D721Med (cell line): ENCODE results near the gene ISM1.

Experiments
- DNase-seq: peaks from one replicate; pipeline ENCODE4 v3.0.0; 2011; ENCODE audit warnings: low spot score; ENCODE audit not compliant: insufficient read length
- FAIRE-seq: peaks from 2 replicates; lab custom pipeline; 2011; peaks lifted over from hg19 to GRCh38; lab: Jason Lieb, UNC
- TF ChIP-seq, protein P1 (sequence below): IDR thresholded peaks from 2 replicates; pipeline ENCODE4 v1.5.1; 2012; ENCODE audit warnings: mild to moderate bottlenecking, control low read depth; ENCODE audit not compliant: insufficient read depth; ENCODE audit errors: missing control alignments

Gene ISM1

DNA sequence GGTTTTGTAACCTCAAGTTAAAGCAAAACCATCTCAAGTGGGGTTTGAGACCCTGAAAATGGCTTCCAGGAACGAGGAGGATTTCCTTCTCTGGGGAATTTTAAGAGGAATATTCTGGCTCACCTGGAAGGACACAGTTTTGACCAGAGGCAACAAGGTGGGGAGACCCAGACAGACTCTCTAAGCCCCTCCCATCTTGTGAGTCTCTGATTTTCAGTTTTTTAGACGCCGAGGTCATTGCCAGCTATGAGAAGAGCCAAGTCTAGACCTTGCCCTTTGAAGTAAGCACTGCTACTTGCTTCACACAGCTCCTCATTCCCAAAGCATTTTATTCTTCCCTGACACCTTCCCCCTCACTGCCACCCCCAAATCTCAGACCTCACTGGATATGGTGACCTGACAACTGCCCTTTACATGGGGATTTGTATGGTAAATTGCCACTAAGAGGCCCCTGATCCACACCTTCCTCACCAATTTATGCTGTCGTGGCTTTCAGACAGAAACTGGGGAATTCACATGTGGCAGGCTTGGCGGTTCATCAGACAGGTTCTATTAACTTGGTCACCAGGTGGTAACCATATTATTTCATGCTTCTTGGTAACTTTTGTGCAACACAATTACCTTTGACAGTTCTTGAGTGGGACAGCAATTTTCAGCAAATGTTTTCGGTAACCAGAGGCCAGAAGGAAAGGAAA is 116.2 kb downstream of the ISM1 start:
- FAIRE-seq, result no peak
- no peak for DNase-seq
- TF ChIP-seq, protein P1, sequence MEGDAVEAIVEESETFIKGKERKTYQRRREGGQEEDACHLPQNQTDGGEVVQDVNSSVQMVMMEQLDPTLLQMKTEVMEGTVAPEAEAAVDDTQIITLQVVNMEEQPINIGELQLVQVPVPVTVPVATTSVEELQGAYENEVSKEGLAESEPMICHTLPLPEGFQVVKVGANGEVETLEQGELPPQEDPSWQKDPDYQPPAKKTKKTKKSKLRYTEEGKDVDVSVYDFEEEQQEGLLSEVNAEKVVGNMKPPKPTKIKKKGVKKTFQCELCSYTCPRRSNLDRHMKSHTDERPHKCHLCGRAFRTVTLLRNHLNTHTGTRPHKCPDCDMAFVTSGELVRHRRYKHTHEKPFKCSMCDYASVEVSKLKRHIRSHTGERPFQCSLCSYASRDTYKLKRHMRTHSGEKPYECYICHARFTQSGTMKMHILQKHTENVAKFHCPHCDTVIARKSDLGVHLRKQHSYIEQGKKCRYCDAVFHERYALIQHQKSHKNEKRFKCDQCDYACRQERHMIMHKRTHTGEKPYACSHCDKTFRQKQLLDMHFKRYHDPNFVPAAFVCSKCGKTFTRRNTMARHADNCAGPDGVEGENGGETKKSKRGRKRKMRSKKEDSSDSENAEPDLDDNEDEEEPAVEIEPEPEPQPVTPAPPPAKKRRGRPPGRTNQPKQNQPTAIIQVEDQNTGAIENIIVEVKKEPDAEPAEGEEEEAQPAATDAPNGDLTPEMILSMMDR, result no peak

DNA sequence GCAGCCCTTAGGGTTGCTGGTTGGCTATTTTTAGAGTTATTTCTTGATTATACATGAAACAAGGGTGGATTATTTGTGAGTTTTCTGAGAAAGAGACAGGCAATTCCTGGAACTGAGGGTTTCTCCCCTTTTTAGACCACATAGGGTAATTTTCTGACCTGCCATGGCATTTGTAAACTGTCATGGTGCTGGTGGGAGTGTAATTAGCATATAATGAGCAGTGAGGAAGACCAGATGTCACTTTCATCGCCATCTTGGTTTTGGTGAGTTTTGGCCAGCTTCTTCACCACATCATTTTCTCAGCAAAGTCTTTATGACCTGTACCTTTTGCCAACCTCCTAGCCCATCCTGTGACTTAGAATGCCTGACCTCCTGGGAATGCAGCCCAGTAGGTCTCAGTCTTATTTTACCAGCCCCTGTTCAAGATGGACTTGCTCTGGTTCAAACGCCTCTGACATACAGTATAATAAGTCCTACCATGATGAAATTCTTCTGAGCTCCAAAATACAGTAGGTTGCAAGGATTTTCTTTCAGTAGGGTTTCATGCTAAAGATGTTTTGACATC is 117.1 kb downstream of the ISM1 start:
- TF ChIP-seq, protein P1, result no peak
- DNase-seq (no peak), FAIRE-seq (no peak)

DNA sequence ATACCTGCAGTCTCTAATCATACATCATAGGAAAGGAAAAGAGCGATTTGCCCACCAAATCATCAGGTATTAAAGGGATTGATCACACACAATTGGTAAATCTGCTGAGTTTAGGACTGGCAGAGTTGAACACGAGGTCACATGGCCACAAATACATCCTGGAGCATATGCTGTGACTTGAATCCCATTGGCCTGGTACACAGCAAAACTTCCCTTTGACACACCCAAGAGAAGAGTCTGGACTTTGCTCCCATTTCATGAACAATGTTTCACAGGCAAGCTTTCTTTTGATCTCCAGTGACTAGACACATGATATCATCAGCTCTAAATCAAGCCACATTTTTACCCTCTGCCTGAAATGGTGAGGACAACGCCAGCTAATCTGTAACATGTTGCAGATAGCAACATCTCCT is 117.9 kb downstream of the ISM1 start:
- DNase-seq, result no peak
- no peak for FAIRE-seq
- TF ChIP-seq, protein P1, result no peak

DNA sequence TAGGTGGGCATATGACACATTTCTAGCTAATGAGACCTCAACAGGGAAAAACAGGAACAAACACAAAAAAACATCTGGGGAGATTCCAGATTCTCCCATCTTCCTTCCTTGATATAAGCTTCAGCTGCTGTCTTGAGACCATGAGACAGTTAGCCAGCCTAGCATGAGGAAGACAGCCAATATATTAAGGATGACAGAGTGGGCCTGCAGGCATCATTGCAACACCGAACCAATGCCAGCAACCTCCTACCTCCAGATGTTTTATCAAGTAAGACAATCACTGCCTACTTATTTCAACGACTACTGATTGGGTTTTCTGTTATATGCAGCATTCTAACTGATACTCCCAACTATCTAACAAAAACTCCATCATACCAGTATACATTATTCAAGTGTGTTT is 119.0 kb downstream of the ISM1 start:
- FAIRE-seq, result no peak
- TF ChIP-seq, protein P1, result no peak
- no peak for DNase-seq

DNA sequence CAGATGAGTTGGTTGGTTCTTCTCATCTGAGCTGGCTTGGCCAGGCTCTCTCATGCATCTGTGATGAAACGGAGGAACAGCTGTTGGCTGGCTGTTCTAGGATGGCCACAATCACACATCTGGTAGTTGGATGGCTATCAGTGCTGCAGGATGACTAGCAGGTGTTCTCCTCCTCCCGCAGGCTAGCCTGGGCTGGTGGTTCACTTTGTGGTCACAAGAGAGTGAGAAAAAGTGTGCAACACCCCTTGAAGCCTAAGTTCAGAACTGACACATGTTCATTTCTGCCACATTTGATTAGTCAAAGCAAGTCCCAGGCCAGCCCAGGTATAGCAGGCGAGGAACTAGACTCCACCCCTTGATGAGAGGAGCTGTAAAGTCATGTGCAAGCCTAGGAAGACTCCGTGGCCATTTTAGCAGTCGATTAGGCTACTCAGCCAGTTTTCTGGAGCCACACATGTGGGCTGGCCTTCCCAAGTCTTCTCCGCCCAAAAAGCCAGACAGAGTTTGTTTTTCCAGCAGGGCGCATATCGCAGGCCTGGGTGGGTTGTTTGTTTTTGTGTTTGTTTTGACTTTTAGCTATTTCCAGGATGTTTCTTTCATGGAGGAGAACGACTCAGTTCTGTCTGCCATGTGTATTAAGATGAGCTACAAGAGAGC is 120.8 kb downstream of the ISM1 start:
- TF ChIP-seq, protein P1, result no peak
- no peak for DNase-seq
- no peak for FAIRE-seq

DNA sequence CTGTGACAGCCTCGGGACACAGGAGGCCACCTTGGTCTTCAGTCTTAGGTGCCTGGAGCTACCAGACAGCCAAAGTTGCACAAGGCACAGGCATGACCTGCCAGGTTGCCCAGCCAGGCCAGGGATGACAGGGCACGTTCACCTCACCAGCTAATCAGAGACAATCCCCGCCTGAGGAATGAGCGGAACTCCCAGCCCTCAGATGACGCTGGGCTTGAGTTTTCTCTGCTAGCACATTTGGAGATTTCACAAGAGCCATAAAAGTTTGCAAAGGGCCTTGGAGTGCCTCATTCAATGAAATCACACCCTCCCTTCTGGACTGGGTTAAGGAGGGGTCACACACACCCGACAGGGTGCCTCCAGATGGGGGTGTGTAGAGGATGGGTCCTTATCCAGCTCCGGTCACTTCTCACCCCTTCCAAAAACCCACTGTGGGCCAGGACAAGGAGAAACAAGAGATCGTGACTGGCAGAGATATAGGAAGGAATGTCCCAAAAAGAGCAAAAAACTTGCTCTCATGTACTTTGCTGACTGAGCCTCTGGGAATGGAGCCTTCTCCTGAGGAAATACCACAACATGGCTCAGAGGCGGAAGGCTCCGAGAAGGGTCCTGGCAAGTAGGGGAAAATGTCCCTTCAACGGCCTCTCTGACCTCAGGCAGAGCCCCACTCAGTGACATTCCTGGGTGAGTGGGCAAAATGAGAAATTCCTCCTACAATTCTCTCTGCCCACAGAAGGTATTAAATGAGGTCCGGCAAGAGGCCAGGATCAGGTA is 121.6 kb downstream of the ISM1 start:
- DNase-seq (no peak), FAIRE-seq (no peak)
- TF ChIP-seq, protein P1, result no peak
